ENCODE results near the gene ALDH16A1. TPM values are rescaled to one million over a fixed set of nuclear protein-coding genes. Genes with fewer than 3 reads are reported as not detected.
A peak's percentile ranks its signal among the peaks of the same experiment; 100 is the strongest.

Gene ALDH16A1
- total RNA-seq, 4 donors from 2014 or later: 33.8 to 53.6 (median 49.1) TPM

GRCh38 chr19:49475191-49475917 lies 22.3 kb downstream of the ALDH16A1 start:
- Histone ChIP-seq H3K4me1 (peaks cover 0 to 17% (median 13%) of the 10 kb centered on the region in 4 donors), H3K9me3 (no peaks in the 10 kb centered on the region), H3K27me3 (no peaks in the 10 kb centered on the region), H3K27ac (peak overlapping the region; percentile 81 to 91 (median 86)), H3K36me3 (no peaks in the 10 kb centered on the region), H3K4me3 (peak overlapping the region in 3 of 4 donors; percentile 10 to 66 (median 62))
- TF ChIP-seq CTCF (IDR thresholded peaks at IDR 0.05): no peak
- no peak for TF ChIP-seq POLR2A (IDR thresholded peaks at IDR 0.05)
- DNase-seq: no peak

- no peaks in the 10 kb centered on the region for H3K27me3 ChIP-seq
- H3K4me3 ChIP-seq: peak overlapping the region in 2 of 4 donors; percentile 0 to 16
- DNase-seq: peak in 2 of 3 donors; percentile 53 to 75
- peak overlapping the region; percentile 81 to 91 (median 86) for H3K27ac ChIP-seq
- no peaks in the 10 kb centered on the region for H3K36me3 ChIP-seq
- peak; percentile 20 to 41 (median 30) for TF ChIP-seq CTCF (IDR thresholded peaks at IDR 0.05)
- TF ChIP-seq POLR2A (IDR thresholded peaks at IDR 0.05): no peak
- H3K9me3 ChIP-seq: no peaks in the 10 kb centered on the region
- peaks cover 0 to 11% (median 8%) of the 10 kb centered on the region in 4 donors for H3K4me1 ChIP-seq
These were observed 23.2 kb downstream of the ALDH16A1 start for GRCh38 chr19:49475995-49476880.

GRCh38 chr19:49479975-49480628 lies 27.1 kb downstream of the ALDH16A1 start:
- Histone ChIP-seq H3K27me3 (no peaks in the 10 kb centered on the region), H3K27ac (no peak overlapping the region), H3K4me3 (no peak overlapping the region), H3K9me3 (no peaks in the 10 kb centered on the region), H3K4me1 (peaks cover 0 to 3% (median 0%) of the 10 kb centered on the region in 4 donors), H3K36me3 (no peaks in the 10 kb centered on the region)
- no peak for DNase-seq
- no peak for TF ChIP-seq CTCF (IDR thresholded peaks at IDR 0.05)
- TF ChIP-seq POLR2A (IDR thresholded peaks at IDR 0.05): no peak

GRCh38 chr19:49481020-49481683 lies 28.1 kb downstream of the ALDH16A1 start:
- Histone ChIP-seq H3K36me3 (no peaks in the 10 kb centered on the region), H3K9me3 (no peaks in the 10 kb centered on the region), H3K4me1 (no peaks in the 10 kb centered on the region), H3K27ac (no peak overlapping the region), H3K27me3 (no peaks in the 10 kb centered on the region), H3K4me3 (no peak overlapping the region)
- TF ChIP-seq CTCF (IDR thresholded peaks at IDR 0.05) (no peak), POLR2A (IDR thresholded peaks at IDR 0.05) (no peak)
- no peak for DNase-seq

DNA sequence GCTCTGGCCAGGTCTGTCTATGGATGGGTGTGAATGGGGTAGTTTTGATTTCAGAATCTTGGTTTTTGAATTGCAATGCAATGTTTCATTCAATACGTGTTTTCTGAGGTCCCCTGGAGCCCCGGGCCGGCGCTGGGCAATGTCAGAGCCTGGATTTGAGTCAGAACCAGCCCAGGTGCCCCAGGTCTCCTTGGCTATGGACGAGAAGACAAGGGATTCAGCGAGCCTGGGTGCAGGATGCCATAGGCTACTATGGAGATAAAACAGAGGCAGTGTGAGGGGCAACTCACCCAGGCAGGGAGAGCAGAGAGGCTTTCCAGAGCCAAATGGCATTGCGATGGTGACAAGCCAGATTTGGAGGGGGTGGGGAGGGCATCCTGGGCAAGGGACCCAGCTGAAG lies 33.2 kb downstream of the ALDH16A1 start:
- Histone ChIP-seq H3K4me3 (no peak overlapping the region), H3K9me3 (no peaks in the 10 kb centered on the region), H3K36me3 (peaks cover 0 to 20% (median 0%) of the 10 kb centered on the region in 3 donors), H3K4me1 (peaks cover 0 to 26% (median 19%) of the 10 kb centered on the region in 4 donors), H3K27ac (peak overlapping the region in 1 of 4 donors; percentile 94), H3K27me3 (no peaks in the 10 kb centered on the region)
- TF ChIP-seq CTCF (IDR thresholded peaks at IDR 0.05) (no peak), POLR2A (IDR thresholded peaks at IDR 0.05) (no peak)
- DNase-seq: no peak
